COLO829 (cell line): ENCODE results near the gene ARHGEF6.
"Not testable (repeated sequence)": the region's sequence is repeated elsewhere in the genome, so short reads cannot be mapped to it uniquely, and the experiment has no call there.

Source experiments
- DNase-seq: peaks from one replicate; pipeline ENCODE4 v3.0.0; 2012; ENCODE audit warnings: low spot score

The ARHGEF6 gene

GRCh38 chrX:136780763-136781162, at the start of gene ARHGEF6:
Gene ARHGEF6 (minus strand): TSS chrX:136780932. CDS start chrX:136780882, 50 bp downstream.
- no peak for DNase-seq

GRCh38 chrX:136829413-136829812, 48.7 kb upstream of the ARHGEF6 start:
- DNase-seq: no peak

GRCh38 chrX:136828830-136829229, 48.1 kb upstream of the ARHGEF6 start:
- DNase-seq: no peak

- no peak for DNase-seq
Measured at GRCh38 chrX:136827026-136827425, 46.3 kb upstream of the ARHGEF6 start.

- no peak for DNase-seq
Measured at GRCh38 chrX:136825771-136826170, 45.0 kb upstream of the ARHGEF6 start.

GRCh38 chrX:136823175-136823574, 42.4 kb upstream of the ARHGEF6 start:
- peak; percentile 58 for DNase-seq

- no peak for DNase-seq
Measured at GRCh38 chrX:136822337-136823095, 41.8 kb upstream of the ARHGEF6 start.

- DNase-seq: not testable (repeated sequence)
Measured at GRCh38 chrX:136819756-136820155, 39.0 kb upstream of the ARHGEF6 start.

- no peak for DNase-seq
Measured at GRCh38 chrX:136819031-136819703, 38.4 kb upstream of the ARHGEF6 start.

- DNase-seq: no peak
Measured at GRCh38 chrX:136816975-136817374, 36.2 kb upstream of the ARHGEF6 start.

GRCh38 chrX:136814847-136815750, 34.4 kb upstream of the ARHGEF6 start:
- no peak for DNase-seq

GRCh38 chrX:136812286-136812685, 31.6 kb upstream of the ARHGEF6 start:
- no peak for DNase-seq

GRCh38 chrX:136810493-136810892, 29.8 kb upstream of the ARHGEF6 start:
- no peak for DNase-seq

GRCh38 chrX:136806891-136807410, 26.2 kb upstream of the ARHGEF6 start:
- no peak for DNase-seq

GRCh38 chrX:136802515-136802914, 21.8 kb upstream of the ARHGEF6 start:
- no peak for DNase-seq

- DNase-seq: no peak
Measured at GRCh38 chrX:136797787-136798186, 17.1 kb upstream of the ARHGEF6 start.

GRCh38 chrX:136795132-136795531, 14.4 kb upstream of the ARHGEF6 start:
- not testable (repeated sequence) for DNase-seq

- not testable (repeated sequence) for DNase-seq
Measured at GRCh38 chrX:136794660-136795059, 13.9 kb upstream of the ARHGEF6 start.

GRCh38 chrX:136794080-136794479, 13.3 kb upstream of the ARHGEF6 start:
- no peak for DNase-seq

GRCh38 chrX:136789856-136790255, 9.1 kb upstream of the ARHGEF6 start:
- no peak for DNase-seq

- DNase-seq: no peak
Measured at GRCh38 chrX:136784231-136784630, 3.5 kb upstream of the ARHGEF6 start.

- DNase-seq: no peak
Measured at GRCh38 chrX:136783159-136783558, 2.4 kb upstream of the ARHGEF6 start.
